Type B pancreatic cell (in vitro differentiated cells): ENCODE measurements around the gene SUN3. TPM values are rescaled to one million over a fixed set of nuclear protein-coding genes. Genes with fewer than 3 reads are reported as not detected.
"Not testable (repeated sequence)": the region's sequence is repeated elsewhere in the genome, so short reads cannot be mapped to it uniquely, and the experiment has no call there.

Source experiments
- DNase-seq: peaks from one replicate; pipeline ENCODE4 v3.0.0; 2021; ENCODE audit warnings: mixed read lengths; ENCODE audit not compliant: unreplicated experiment; ENCODE audit errors: extremely low spot score
- H3K27ac Mint-ChIP-seq: 2 replicates; pipeline ENCODE4 v1.8.0; 2021; ENCODE audit warnings: mild to moderate bottlenecking, mixed read lengths
- H3K27me3 Mint-ChIP-seq: 2 replicates; pipeline ENCODE4 v1.8.0; 2021; ENCODE audit warnings: mixed read lengths
- H3K36me3 Mint-ChIP-seq: 2 replicates; pipeline ENCODE4 v1.8.0; 2021; ENCODE audit warnings: mixed read lengths
- H3K4me1 Mint-ChIP-seq: one replicate; pipeline ENCODE4 v1.8.0; 2021; ENCODE audit warnings: mixed read lengths; ENCODE audit not compliant: unreplicated experiment
- H3K4me3 Mint-ChIP-seq: 2 replicates; pipeline ENCODE4 v1.8.0; 2021; ENCODE audit warnings: mild to moderate bottlenecking, mixed read lengths
- H3K9me3 Mint-ChIP-seq: 2 replicates; pipeline ENCODE4 v1.8.0; 2021; ENCODE audit warnings: mixed read lengths
- total RNA-seq: library from RNA; stranded (reverse); gene quantifications from 2 replicates; pipeline ENCODE4 v1.2.1, GENCODE V29; 2021; ENCODE audit warnings: low replicate concordance
- TF ChIP-seq, protein P1 (sequence below): fragments of 200-600 bp; sonication (generic); conservative IDR thresholded peaks from 2 replicates; pipeline ENCODE4 v1.5.0; 2021; ENCODE audit warnings: antibody characterized with exemption, mild to moderate bottlenecking

Gene SUN3
- total RNA-seq, 1 donor from 2014 or later = not detected

- H3K4me3 Mint-ChIP-seq = no peak overlapping the region
- peaks cover 36% of the 10 kb centered on the region for H3K4me1 Mint-ChIP-seq
- H3K36me3 Mint-ChIP-seq = no peaks in the 10 kb centered on the region
- H3K9me3 Mint-ChIP-seq = no peaks in the 10 kb centered on the region
- no peak for DNase-seq
- H3K27ac Mint-ChIP-seq = no peak overlapping the region
- TF ChIP-seq, protein P1, sequence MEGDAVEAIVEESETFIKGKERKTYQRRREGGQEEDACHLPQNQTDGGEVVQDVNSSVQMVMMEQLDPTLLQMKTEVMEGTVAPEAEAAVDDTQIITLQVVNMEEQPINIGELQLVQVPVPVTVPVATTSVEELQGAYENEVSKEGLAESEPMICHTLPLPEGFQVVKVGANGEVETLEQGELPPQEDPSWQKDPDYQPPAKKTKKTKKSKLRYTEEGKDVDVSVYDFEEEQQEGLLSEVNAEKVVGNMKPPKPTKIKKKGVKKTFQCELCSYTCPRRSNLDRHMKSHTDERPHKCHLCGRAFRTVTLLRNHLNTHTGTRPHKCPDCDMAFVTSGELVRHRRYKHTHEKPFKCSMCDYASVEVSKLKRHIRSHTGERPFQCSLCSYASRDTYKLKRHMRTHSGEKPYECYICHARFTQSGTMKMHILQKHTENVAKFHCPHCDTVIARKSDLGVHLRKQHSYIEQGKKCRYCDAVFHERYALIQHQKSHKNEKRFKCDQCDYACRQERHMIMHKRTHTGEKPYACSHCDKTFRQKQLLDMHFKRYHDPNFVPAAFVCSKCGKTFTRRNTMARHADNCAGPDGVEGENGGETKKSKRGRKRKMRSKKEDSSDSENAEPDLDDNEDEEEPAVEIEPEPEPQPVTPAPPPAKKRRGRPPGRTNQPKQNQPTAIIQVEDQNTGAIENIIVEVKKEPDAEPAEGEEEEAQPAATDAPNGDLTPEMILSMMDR = no peak
- no peaks in the 10 kb centered on the region for H3K27me3 Mint-ChIP-seq
Measured at GRCh38 chr7:47947355-47947749, 81.6 kb downstream of the SUN3 start.

DNA sequence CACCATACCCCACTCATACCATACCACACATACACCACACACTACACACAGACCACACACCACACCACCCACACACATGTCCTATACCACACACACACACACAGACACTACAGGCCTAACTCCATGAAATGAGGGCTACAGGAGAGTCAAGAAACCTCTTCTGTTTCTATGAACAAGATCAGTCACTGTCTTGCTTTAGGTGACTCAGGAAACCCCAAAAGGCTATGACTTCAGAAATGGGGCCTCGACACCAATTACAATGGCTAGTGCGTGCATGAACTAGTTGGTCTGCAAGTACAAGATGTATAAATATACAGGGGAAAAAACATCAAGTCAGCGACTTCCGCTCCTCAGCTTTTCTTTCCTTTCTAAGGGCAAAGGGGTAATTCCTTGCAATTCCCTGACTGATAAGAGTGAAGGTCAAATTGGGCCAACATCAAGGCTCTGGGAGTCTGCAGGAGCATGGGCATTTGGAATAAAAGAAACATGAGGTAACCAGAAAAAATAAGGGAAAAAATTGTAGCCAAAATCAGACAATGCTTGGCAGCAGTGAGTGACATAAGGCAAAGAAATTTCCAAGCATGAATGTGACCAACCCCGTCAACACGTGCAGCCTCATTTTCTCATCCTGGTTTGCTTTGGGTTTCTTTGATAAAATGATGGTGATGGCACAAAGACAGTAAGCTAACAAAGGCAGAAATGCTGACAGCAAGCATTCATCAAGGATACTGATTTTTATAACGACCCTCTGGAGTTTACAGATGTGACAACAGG, 82.1 kb downstream of the SUN3 start:
- H3K36me3 Mint-ChIP-seq = no peaks in the 10 kb centered on the region
- H3K9me3 Mint-ChIP-seq = no peaks in the 10 kb centered on the region

DNA sequence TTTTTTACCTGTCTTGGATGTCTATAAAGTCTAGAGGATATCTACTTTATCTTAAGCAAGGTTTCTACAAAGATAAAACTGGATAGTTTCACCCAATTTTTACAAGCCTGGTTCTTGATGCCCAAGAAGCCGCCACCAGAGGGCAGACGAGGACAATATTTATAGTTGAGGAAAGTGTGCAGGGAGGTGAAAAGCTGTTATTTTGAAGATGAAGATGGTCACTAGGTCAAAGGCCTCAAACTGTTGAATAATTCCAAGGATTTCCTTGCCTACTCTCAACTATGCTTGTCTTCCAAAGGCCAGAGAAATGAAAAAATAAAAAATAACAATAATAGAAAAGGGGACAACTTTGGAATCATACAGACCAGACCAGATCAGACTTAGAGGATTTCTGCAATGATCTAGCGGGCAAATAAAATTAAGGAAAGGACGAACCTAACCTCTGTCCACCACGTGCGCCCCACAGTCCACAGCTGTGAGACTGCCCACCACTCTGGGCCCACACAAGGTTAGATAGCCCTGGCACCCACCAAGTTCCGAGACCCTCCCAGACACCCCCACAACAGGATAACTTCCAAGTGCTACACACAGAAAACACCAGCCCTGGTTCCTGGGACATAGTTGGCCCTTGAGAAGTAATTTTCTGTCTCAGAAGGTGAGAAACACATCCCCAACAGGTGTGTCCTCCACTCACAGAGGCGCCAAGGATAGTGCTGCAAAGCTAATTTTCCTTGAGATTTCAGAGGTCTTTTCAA, 83.5 kb downstream of the SUN3 start:
- TF ChIP-seq, protein P1 = peak; percentile 93
- Mint-ChIP-seq H3K27ac (no peak overlapping the region), H3K36me3 (no peaks in the 10 kb centered on the region), H3K9me3 (no peaks in the 10 kb centered on the region), H3K4me3 (no peak overlapping the region), H3K4me1 (peaks cover 34% of the 10 kb centered on the region), H3K27me3 (no peaks in the 10 kb centered on the region)
- DNase-seq = peak; percentile 42

More for the DNA sequence above, 82.1 kb downstream of the SUN3 start:
- Mint-ChIP-seq H3K4me1 (peaks cover 39% of the 10 kb centered on the region), H3K27me3 (no peaks in the 10 kb centered on the region), H3K27ac (peak overlapping the region; percentile 30), H3K4me3 (no peak overlapping the region)
- peak; percentile 42 for DNase-seq
- TF ChIP-seq, protein P1 = no peak

GRCh38 chr7:47944536-47945260, 84.2 kb downstream of the SUN3 start:
- H3K4me1 Mint-ChIP-seq = peaks cover 41% of the 10 kb centered on the region
- H3K4me3 Mint-ChIP-seq = no peak overlapping the region
- H3K9me3 Mint-ChIP-seq = no peaks in the 10 kb centered on the region
- TF ChIP-seq, protein P1 = no peak
- H3K27me3 Mint-ChIP-seq = no peaks in the 10 kb centered on the region
- no peaks in the 10 kb centered on the region for H3K36me3 Mint-ChIP-seq
- no peak overlapping the region for H3K27ac Mint-ChIP-seq
- DNase-seq = no peak

GRCh38 chr7:47943676-47944474, 85.0 kb downstream of the SUN3 start:
- no peaks in the 10 kb centered on the region for H3K27me3 Mint-ChIP-seq
- no peaks in the 10 kb centered on the region for H3K36me3 Mint-ChIP-seq
- TF ChIP-seq, protein P1 = no peak
- no peak overlapping the region for H3K4me3 Mint-ChIP-seq
- H3K27ac Mint-ChIP-seq = no peak overlapping the region
- H3K9me3 Mint-ChIP-seq = no peaks in the 10 kb centered on the region
- no peak for DNase-seq
- H3K4me1 Mint-ChIP-seq = peaks cover 47% of the 10 kb centered on the region

- not testable (repeated sequence) for DNase-seq, H3K36me3 Mint-ChIP-seq, H3K27ac Mint-ChIP-seq, H3K4me3 Mint-ChIP-seq, H3K27me3 Mint-ChIP-seq, H3K9me3 Mint-ChIP-seq
- peaks cover 48% of the 10 kb centered on the region for H3K4me1 Mint-ChIP-seq
Measured at GRCh38 chr7:47942651-47943050, 86.3 kb downstream of the SUN3 start.
